HG03342 (cell line): Measurements from ENCODE around the gene SLC22A31.
"Not testable (repeated sequence)": the region's sequence is repeated elsewhere in the genome, so short reads cannot be mapped to it uniquely, and the experiment has no call there.

ENCODE experiments used
- ATAC-seq: cut with Tn5 transposase; IDR thresholded peaks from one replicate; pipeline ENCODE4 v1.9.1; 2021; ENCODE audit warnings: mild to moderate bottlenecking, moderate library complexity; ENCODE audit not compliant: unreplicated experiment

Gene SLC22A31

GRCh38 chr16:89193576-89194293, 6.6 kb downstream of the SLC22A31 start:
- ATAC-seq: no peak

GRCh38 chr16:89192956-89193575, 7.3 kb downstream of the SLC22A31 start:
- no peak for ATAC-seq

GRCh38 chr16:89192186-89192955, 8.0 kb downstream of the SLC22A31 start:
- not testable (repeated sequence) for ATAC-seq

GRCh38 chr16:89191901-89192185, 8.5 kb downstream of the SLC22A31 start:
- ATAC-seq: no peak

GRCh38 chr16:89191033-89191900, 9.1 kb downstream of the SLC22A31 start:
- ATAC-seq: no peak

- ATAC-seq: no peak
These were observed 10.0 kb downstream of the SLC22A31 start for GRCh38 chr16:89190150-89190958.

GRCh38 chr16:89189358-89190025, 10.8 kb downstream of the SLC22A31 start:
- no peak for ATAC-seq

GRCh38 chr16:89188471-89189357, 11.6 kb downstream of the SLC22A31 start:
- ATAC-seq: not testable (repeated sequence)

- ATAC-seq: no peak
These were observed 12.5 kb downstream of the SLC22A31 start for GRCh38 chr16:89187770-89188392.

GRCh38 chr16:89187032-89187769, 13.1 kb downstream of the SLC22A31 start:
- no peak for ATAC-seq

- not testable (repeated sequence) for ATAC-seq
These were observed 13.7 kb downstream of the SLC22A31 start for GRCh38 chr16:89186593-89187031.

- ATAC-seq: not testable (repeated sequence)
These were observed 14.3 kb downstream of the SLC22A31 start for GRCh38 chr16:89185887-89186592.

- no peak for ATAC-seq
These were observed 15.2 kb downstream of the SLC22A31 start for GRCh38 chr16:89184933-89185794.

GRCh38 chr16:89184677-89184932, 15.7 kb downstream of the SLC22A31 start:
- no peak for ATAC-seq

GRCh38 chr16:89183975-89184676, 16.2 kb downstream of the SLC22A31 start:
- ATAC-seq: no peak

- ATAC-seq: no peak
These were observed 16.9 kb downstream of the SLC22A31 start for GRCh38 chr16:89183463-89183862.
